Measurements from ENCODE around the gene ABCC9. TPM values are rescaled to one million over a fixed set of nuclear protein-coding genes. Genes with fewer than 3 reads are reported as not detected.

Gene ABCC9
- total RNA-seq, 4 donors from 2014 or later = 2.4 to 14.9 (median 5.9) TPM

DNA sequence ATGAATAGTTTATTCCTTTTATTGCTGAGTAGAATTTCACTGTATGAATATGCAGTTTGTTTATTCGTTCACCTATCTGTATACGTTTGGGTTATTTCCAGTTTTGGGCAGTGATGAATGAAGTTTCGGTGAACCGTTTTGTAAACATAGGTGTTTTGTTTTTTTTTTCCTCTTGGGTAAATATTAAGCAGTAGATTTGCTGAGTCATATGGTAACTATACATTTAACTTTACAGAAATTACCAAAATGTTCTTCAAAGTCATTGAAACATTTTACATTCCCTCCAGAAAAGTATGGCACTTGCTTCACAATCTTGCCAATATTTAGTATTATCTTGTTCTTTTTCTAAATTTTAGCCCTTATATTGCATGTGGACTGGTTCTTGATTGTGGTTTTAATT, 3.8 kb upstream of the ABCC9 start:
- TF ChIP-seq CTCF (IDR thresholded peaks at IDR 0.05) (no peak), POLR2A (IDR thresholded peaks at IDR 0.05) (no peak)
- Histone ChIP-seq H3K36me3 (no peaks in the 10 kb centered on the region), H3K4me3 (no peak overlapping the region), H3K27me3 (peaks cover 0 to 7% of the 10 kb centered on the region in 2 donors), H3K4me1 (peaks cover 0 to 5% (median 0%) of the 10 kb centered on the region in 4 donors), H3K9me3 (no peaks in the 10 kb centered on the region), H3K27ac (no peak overlapping the region)
- no peak for DNase-seq

GRCh38 chr12:21942377-21942703, 1.1 kb upstream of the ABCC9 start:
- no peak for DNase-seq
- no peaks in the 10 kb centered on the region for H3K36me3 ChIP-seq
- peaks cover 0 to 5% (median 0%) of the 10 kb centered on the region in 4 donors for H3K4me1 ChIP-seq
- H3K4me3 ChIP-seq = peak overlapping the region in 1 of 4 donors; percentile 49
- H3K27ac ChIP-seq = peak overlapping the region in 1 of 4 donors; percentile 77
- peaks cover 0 to 7% of the 10 kb centered on the region in 2 donors for H3K27me3 ChIP-seq
- no peaks in the 10 kb centered on the region for H3K9me3 ChIP-seq
- no peak for TF ChIP-seq CTCF (IDR thresholded peaks at IDR 0.05)
- TF ChIP-seq POLR2A (IDR thresholded peaks at IDR 0.05) = no peak

- Histone ChIP-seq H3K4me1 (peaks cover 0 to 5% (median 0%) of the 10 kb centered on the region in 4 donors), H3K36me3 (no peaks in the 10 kb centered on the region), H3K9me3 (no peaks in the 10 kb centered on the region), H3K27ac (peak overlapping the region; percentile 6 to 77 (median 38)), H3K27me3 (peaks cover 0 to 7% of the 10 kb centered on the region in 2 donors), H3K4me3 (peak overlapping the region; percentile 2 to 49 (median 32))
- no peak for DNase-seq
- TF ChIP-seq POLR2A (IDR thresholded peaks at IDR 0.05) = no peak
- peak in 3 of 6 experiments; percentile 9 to 18 (median 15) for TF ChIP-seq CTCF (IDR thresholded peaks at IDR 0.05)
These were observed 515 bp upstream of the ABCC9 start for GRCh38 chr12:21941506-21942376.

DNA sequence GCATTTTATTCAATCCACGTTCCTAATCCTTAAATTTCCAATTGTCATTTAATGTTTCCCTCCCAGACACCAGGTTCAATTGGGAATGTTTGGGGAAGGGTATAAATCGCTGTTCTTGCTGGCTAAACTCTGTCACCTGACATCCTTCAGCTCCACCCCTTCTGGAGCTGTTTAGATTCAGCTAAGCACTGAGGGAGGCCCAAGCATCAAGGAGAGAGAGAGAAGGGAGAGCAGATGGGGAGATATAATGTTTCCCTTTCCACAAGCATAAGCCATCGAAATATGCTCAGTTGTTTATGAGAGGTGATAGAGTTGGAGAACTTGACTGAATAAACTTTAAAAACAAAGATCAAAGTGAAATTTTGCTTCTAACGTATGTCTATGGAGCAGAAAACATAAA, 1.8 kb downstream of the ABCC9 start:
- peaks cover 0 to 5% (median 0%) of the 10 kb centered on the region in 4 donors for H3K4me1 ChIP-seq
- H3K27ac ChIP-seq = no peak overlapping the region
- peak overlapping the region in 1 of 4 donors; percentile 49 for H3K4me3 ChIP-seq
- H3K27me3 ChIP-seq = peaks cover 0 to 7% of the 10 kb centered on the region in 2 donors
- no peaks in the 10 kb centered on the region for H3K9me3 ChIP-seq
- DNase-seq = no peak
- TF ChIP-seq POLR2A (IDR thresholded peaks at IDR 0.05) (no peak), CTCF (IDR thresholded peaks at IDR 0.05) (no peak)
- no peaks in the 10 kb centered on the region for H3K36me3 ChIP-seq

DNA sequence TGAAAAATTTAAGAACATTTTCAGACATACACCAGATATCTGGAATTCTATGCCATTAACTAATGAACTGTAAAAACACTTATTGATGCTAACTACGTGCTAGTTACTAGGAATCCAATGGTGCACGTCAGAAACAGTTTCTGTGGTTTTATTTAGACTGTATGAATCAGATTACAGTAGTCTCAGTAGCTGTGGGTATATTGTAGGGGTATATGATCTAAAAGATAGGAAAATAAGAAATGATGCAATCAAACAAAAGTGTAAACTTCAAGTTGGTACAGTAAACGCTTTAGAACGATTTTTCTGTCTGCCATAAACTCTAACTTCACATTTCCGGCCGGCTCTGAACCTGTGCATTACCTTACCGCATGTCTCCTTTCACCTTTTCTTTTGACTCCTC, 2.3 kb downstream of the ABCC9 start:
- no peak for DNase-seq
- Histone ChIP-seq H3K4me1 (peaks cover 0 to 5% (median 0%) of the 10 kb centered on the region in 4 donors), H3K27ac (no peak overlapping the region), H3K27me3 (peaks cover 0 to 7% of the 10 kb centered on the region in 2 donors), H3K9me3 (no peaks in the 10 kb centered on the region), H3K36me3 (no peaks in the 10 kb centered on the region), H3K4me3 (peak overlapping the region in 1 of 4 donors; percentile 49)
- TF ChIP-seq POLR2A (IDR thresholded peaks at IDR 0.05) (no peak), CTCF (IDR thresholded peaks at IDR 0.05) (no peak)

All from Peyer's patch (tissue), 4 donors.